HG02870 (cell line): ENCODE results near the gene LBHD1.
"Not testable (repeated sequence)": the region's sequence is repeated elsewhere in the genome, so short reads cannot be mapped to it uniquely, and the experiment has no call there.

Experiments
- ATAC-seq: cut with Tn5 transposase; IDR thresholded peaks from one replicate; pipeline ENCODE4 v1.9.1; 2021; ENCODE audit warnings: mild to moderate bottlenecking, moderate library complexity; ENCODE audit not compliant: unreplicated experiment

LBHD1 gene

GRCh38 chr11:62665075-62665598 is 6.9 kb downstream of the LBHD1 start, which contains the start of the genes C11orf98 and CSKMT:
Gene C11orf98 (minus strand): TSS chr11:62665210. CDS start chr11:62665169, 41 bp downstream.
Gene CSKMT (plus strand): TSS chr11:62665312. CDS start chr11:62665880, 568 bp downstream.
- peak; percentile 78 for ATAC-seq

DNA sequence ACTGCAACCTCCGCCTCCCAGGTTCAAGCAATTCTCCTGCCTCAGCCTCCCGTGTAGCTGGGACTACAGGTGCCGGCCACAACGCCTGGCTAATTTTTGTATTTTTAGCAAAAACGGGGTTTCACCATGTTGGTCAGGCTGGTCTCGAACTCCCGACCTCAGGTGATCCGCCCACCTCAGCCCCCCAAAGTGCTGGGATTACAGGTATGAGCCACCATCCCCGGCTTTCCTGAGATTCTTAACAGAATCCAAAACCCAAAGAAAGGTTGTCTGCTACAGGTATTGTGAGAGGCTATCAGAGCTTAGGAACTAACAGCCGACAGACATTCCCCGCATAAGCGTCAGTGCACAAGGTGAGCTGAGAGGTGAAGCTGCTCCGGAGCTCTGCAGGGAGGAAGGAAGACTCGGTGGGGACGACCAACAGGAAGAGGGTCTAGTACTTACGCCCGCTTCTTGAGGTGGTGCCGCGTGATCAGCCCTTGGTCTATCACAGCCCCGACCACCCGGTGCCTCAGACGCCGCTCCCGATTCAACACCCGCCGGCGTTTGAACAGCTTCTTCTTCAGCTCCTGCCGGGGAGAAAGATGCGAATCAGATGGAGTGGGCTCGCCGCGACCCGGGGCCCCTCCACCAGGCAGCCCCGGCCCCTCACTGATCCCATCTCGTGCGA is 7.5 kb downstream of the LBHD1 start:
- ATAC-seq: peak; percentile 10

- no peak for ATAC-seq
These were observed 15.2 kb downstream of the LBHD1 start for GRCh38 chr11:62656796-62657429.

DNA sequence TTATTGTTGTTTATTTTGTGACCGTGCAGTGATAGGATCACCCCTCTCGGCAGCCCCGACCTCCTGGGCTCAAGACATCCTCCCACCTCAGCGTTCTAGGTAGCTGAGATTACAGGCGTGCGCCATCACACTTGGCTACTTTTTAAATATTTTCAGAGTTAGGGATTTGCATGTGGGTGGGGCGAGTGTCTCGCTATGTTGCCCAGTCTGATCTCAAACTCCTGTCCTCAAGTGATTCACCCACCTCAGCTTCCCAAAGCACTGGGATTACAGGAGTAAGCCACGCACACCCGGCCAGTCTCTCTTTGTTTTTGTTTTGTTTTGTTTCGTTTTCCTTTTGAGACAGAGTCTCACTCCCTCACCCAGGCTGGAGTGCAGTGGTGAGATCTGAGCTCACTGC is 17.8 kb downstream of the LBHD1 start:
- no peak for ATAC-seq

- no peak for ATAC-seq
These were observed 19.7 kb downstream of the LBHD1 start for GRCh38 chr11:62652161-62653006.

- ATAC-seq: not testable (repeated sequence)
These were observed 21.8 kb downstream of the LBHD1 start for GRCh38 chr11:62650283-62650682.

DNA sequence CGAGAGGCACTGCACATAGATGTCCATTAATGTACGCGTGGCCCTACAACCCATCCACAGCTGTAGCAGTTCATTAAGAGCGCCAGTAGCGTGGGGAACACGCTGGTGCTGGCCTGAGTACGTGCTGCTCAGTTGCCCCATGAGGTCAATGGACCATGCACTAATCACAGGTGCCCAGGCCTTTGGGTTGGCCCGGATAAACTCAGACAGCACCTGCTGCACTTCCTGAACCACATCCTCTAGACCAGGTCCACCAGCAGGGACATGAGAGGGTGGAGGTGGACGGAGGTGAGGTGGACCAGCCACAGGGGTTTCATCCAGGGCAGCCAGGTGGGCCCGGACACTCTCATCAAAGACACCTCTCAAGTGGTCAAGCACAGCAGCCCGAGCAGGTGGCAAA is 22.6 kb downstream of the LBHD1 start:
- ATAC-seq: no peak

DNA sequence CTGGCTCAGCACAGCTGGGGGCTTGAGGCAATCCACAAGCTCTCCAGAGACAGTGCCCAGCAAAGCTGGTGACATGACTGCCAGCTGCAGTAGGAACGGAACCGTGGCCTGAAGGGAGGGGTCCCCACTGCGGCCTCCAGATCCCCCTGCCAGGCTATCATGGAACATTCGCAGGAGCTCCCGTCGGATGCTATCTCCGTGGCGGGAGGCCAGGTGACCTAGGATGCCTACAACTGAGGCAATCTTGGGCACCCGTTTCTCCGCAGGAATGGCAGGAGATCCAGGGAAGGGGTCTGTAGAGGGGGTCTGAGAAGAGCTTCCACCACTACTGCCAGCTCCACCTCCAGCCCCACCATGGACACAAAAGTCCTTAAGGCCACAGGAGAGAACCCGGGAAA is 23.1 kb downstream of the LBHD1 start:
- ATAC-seq: no peak

- ATAC-seq: no peak
These were observed 23.7 kb downstream of the LBHD1 start for GRCh38 chr11:62648185-62648966.

GRCh38 chr11:62647609-62648005 is 24.5 kb downstream of the LBHD1 start:
- no peak for ATAC-seq

GRCh38 chr11:62646825-62647608 is 25.1 kb downstream of the LBHD1 start:
- no peak for ATAC-seq

DNA sequence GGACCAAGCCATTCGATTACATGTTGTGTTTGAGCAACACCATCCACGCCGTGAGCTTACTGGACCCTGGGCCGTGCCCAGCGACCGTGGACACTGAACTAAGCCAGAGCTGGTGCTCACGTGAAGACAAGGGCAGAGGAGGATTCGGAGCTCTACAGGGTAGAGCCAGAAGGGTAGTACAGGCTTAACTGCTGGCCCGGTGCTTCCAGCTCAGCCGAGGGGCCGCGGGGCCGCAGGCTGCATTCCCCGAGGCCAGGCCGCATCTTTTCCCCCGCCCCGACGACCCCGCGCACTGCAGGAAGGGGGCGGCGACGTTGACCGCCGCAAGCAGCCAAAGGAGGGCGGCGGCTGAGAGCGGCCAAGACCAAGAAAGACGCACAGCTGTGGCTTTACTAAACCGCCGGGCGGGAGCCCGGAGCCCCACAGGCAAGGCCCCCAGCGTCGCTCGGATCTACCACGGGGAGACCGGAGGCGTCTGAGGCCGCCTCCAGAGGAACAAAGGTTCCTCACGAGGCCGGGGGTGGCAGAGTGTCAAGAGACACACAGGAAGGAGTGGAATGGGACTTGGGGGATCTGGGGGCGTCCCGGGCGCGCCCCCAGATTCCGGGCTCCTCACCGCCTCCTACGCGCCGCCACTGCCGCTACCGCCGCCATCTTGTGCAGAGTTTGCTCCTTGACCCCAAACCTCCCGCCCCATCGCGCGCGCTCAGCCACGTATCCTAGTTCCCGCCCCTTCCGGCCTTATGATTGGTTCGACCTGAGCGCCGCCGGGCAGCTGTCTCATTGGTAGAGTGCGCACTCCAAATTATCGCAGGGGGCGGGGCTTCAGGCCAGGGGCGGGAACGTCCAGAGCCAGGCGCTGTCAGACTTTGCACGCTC is 25.9 kb downstream of the LBHD1 start, which contains the start of gene GANAB:
Gene GANAB, minus strand, starts transcription at position 668 of the 879 bp plus-strand sequence. Its CDS starts 14 bp downstream, at position 654.
- ATAC-seq: peak; percentile 90

DNA sequence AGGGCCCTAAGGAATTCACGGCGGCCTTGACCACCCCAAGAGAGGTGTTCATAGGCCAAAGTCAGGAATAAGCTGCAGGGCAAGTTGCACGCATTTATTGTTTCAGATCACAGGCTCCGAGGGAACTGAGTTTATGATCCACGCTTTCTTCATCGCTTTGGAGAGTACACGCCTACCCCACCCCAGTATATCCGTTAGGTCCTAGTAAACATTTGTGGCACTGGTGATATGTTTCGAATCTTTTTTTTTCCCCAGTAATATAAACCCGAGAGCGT is 26.5 kb downstream of the LBHD1 start:
- ATAC-seq: no peak

DNA sequence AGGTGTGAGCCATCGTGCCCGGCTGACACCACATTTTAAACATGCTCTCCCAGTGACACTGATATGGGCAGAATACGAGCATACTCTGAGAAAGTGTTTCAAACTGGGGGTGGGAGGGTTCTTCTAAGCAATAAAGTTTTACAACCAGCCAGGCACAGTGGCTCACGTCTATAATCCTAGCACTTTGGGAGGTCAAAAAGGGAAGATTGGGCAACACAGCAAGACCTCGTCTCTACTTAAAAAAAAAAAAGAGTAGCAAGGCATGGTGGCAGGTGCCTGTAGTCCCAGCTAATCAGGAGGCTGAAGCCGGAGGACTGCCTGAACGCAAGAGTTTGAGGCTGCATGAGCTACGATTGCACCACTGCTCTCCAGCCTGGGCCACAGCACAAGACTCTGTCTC is 27.8 kb downstream of the LBHD1 start:
- no peak for ATAC-seq

DNA sequence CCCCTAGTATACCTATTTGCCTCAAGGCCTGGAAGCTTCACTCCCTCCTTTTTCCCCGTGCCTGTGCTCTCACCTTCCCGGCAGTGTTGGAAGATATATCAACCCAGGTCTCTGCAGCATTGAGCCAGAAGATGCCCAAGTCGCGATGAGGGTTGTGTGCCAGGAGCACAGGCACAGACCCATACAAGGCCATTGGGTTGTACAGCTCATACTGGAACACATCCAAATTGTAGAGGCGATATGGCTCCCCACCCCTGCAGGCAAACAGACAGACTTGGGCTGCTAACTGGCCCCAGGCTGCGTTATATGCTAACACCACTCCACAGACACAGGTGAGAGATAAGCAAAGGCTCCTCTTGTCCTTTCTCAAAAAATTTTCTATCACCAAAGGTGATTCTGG is 39.6 kb downstream of the LBHD1 start:
- no peak for ATAC-seq

DNA sequence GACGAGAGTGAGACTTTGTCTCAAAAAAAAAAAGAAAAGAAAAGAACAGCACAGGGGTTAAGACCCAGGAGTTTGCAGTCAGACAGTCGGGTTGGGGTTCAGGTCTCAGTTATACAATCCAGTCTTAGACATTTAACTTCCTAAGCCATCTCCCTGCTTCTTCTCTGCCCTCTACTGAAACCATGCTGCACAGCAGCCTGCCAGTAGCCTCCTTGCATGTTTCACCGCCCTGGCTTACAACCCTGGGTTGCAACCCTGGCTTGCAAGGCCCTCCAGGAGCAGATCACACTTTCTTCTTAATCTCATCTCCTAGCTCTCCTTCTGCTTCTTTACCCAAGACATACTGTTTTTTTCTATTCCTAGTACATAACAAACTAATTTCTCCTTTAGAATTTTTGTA is 44.4 kb downstream of the LBHD1 start:
- no peak for ATAC-seq

DNA sequence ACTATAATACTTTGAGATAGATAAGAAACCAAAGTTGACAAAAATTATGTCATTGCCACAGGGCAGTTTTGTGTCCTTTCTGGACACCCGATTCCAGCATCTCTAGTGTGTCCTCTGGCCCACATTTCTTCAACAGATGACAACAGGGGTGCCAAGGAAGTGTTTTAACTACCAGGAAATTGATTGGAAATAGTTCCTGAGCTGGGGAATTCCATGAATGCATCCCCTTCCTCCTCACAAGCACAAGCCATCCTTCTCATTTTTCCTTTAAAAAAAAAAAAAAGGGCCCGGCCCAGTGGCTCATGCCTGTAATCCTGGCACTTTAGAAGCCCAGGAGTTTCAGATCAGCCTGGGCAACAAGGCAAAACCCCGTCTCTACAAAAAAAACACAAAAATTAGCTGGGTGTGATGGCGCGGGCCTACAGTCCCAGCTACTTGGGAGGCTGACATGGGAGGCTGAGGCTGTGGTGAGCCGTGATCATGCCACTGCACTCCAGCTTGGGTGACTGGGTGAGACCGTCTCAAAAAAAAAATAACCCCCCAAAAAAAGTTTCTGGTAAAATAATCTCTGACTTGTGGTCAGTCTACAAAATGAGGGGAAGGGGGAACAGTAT is 49.5 kb downstream of the LBHD1 start:
- ATAC-seq: no peak
